GM20000 (cell line): ENCODE results near the gene TMEM59L.

ENCODE experiments used
- DNase-seq: peaks from one replicate; pipeline ENCODE4 v3.0.0; 2012; ENCODE audit warnings: low spot score
- TF ChIP-seq, protein P1 (sequence below): IDR thresholded peaks from 2 replicates; pipeline ENCODE4 v1.5.1; 2012; ENCODE audit warnings: mild to moderate bottlenecking, control low read depth; ENCODE audit errors: extremely low read depth, missing control alignments

The TMEM59L gene

DNA sequence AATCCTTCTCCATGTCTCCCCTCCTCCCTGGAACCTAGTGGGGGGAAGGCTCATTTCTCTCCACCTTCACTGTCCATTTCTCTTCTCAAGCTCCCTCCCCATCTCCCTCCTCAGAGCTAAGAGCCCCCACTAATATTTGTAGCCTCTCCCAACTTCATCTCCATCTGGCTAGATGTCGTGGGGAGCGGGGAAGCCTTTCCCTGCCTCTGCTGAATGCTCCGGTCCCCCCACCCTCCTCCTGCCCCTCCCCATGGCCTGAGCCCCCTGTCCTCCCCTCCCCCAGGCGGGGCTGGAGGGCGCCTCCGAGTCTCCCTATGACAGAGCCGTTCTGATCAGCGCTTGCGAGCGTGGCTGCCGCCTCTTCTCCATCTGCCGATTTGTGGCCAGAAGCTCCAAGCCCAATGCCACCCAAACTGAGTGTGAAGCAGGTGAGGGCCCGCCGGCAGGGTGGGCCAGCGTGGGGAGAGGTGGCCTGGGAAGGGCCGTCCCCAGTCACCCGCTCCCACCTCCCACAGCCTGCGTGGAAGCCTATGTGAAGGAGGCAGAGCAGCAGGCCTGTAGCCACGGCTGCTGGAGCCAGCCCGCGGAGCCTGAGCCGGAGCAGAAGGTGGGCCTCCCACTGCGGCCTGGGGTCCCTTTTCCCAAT, 1.0 kb downstream of the TMEM59L start:
- TF ChIP-seq, protein P1, sequence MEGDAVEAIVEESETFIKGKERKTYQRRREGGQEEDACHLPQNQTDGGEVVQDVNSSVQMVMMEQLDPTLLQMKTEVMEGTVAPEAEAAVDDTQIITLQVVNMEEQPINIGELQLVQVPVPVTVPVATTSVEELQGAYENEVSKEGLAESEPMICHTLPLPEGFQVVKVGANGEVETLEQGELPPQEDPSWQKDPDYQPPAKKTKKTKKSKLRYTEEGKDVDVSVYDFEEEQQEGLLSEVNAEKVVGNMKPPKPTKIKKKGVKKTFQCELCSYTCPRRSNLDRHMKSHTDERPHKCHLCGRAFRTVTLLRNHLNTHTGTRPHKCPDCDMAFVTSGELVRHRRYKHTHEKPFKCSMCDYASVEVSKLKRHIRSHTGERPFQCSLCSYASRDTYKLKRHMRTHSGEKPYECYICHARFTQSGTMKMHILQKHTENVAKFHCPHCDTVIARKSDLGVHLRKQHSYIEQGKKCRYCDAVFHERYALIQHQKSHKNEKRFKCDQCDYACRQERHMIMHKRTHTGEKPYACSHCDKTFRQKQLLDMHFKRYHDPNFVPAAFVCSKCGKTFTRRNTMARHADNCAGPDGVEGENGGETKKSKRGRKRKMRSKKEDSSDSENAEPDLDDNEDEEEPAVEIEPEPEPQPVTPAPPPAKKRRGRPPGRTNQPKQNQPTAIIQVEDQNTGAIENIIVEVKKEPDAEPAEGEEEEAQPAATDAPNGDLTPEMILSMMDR, result no peak
- DNase-seq, result no peak

GRCh38 chr19:18616023-18616422, 3.4 kb downstream of the TMEM59L start:
- TF ChIP-seq, protein P1, result no peak
- DNase-seq, result no peak

GRCh38 chr19:18617562-18617961, 4.9 kb downstream of the TMEM59L start:
- no peak for DNase-seq
- TF ChIP-seq, protein P1, result no peak

DNA sequence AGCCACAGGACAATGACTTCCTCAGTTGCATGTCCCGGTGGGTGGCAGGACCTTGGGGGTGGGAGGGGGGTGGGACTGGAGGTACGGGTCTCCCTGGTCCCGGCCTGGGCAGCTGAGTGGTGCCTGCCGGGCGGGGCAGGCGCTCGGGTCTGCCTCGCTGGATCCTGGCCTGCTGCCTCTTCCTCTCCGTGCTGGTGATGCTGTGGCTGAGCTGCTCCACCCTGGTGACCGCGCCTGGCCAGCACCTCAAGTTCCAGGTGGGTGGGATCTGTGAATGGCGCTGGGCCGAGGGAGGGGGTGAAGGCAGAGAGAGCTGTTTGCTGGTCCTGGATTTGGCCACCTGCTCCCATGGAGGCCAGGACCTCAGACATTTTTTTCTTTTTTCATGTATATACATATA, 5.6 kb downstream of the TMEM59L start:
- TF ChIP-seq, protein P1, result no peak
- no peak for DNase-seq

DNA sequence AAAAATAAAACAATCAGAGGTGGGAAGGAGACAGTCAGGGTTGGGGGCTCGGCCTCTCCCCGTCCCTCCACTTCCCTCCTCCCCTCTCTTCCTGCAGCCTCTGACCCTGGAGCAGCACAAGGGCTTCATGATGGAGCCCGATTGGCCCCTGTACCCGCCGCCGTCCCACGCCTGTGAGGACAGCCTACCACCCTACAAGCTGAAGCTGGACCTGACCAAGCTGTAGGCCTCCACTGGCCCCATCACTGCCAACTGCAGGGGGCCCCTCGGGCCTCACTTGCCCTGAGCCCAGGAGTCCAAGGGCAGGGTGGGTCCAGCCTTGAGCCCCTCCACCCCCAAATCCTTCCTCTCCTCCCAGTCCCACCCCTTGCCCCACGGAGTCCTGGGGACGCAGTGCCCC, 7.6 kb downstream of the TMEM59L start:
- DNase-seq, result no peak
- TF ChIP-seq, protein P1, result no peak

- TF ChIP-seq, protein P1, result no peak
- DNase-seq, result no peak
Measured at GRCh38 chr19:18620902-18621301, 8.2 kb downstream of the TMEM59L start.

GRCh38 chr19:18626906-18627305, 14.2 kb downstream of the TMEM59L start:
- TF ChIP-seq, protein P1, result no peak
- no peak for DNase-seq
